Hepatic stellate cell (primary cell): ENCODE measurements around the gene KCND3.

Experiments used
- DNase-seq: peaks from one replicate; pipeline ENCODE4 v3.0.0; 2011; ENCODE audit warnings: low spot score

Gene KCND3

DNA sequence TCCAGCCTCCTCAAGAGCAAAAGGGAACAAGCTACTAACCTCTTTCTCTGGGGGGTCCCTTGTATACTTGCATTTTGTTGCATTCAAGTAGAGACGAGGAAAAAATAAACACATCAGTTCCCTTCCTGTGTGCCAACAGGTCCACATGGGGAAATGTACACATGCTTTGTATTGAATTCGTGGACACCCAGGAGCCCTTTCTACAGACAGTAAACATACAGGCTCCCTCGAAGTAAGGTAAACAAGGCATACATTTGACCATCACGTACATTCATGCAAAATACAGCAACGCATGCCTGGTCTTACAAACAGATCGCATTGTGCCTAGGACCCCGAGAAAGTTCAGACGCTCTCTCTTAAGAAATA is 1.1 kb downstream of the KCND3 start:
- no peak for DNase-seq

DNA sequence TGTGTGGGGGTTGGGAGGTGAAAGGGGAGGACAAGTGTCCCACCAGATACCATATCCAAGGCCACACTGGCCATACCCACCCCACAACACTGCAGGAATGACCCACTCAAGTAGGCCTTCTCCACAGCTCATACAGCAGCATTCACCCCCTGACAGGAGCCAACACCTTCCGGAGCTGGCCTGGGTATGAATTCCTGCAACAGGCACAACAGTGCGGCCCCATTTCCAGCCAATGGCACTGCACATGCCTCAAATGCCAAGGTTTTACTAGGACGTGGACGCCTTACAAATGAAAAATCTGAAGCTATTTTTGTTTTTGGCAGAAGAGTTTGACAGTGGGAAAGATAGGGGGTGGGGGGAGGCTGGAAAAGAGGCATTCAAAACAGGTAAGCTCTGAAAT is 2.0 kb downstream of the KCND3 start:
- no peak for DNase-seq

GRCh38 chr1:111983500-111983899 is 6.0 kb downstream of the KCND3 start:
- no peak for DNase-seq

GRCh38 chr1:111982428-111982827 is 7.0 kb downstream of the KCND3 start:
- no peak for DNase-seq

- DNase-seq: no peak
Measured at GRCh38 chr1:111981871-111982270, 7.6 kb downstream of the KCND3 start.

DNA sequence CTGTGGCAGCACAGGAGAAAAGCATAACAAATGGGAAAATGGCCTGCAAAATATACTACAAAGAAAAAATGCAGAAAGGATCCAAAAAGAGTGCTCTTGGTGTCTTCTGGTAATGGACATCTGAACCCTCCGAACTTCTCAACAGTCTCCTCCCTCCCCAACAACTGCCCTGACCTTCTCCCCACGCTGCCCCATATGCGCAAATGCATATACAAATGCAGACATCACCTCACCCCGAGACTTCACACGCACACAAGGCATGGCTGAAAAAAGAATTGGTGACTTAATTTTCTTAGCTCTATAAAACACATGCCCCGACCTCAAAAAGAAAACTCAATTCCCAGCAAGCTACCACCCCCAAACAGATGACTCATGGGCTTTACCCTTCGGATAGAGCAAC is 8.4 kb downstream of the KCND3 start:
- no peak for DNase-seq

DNA sequence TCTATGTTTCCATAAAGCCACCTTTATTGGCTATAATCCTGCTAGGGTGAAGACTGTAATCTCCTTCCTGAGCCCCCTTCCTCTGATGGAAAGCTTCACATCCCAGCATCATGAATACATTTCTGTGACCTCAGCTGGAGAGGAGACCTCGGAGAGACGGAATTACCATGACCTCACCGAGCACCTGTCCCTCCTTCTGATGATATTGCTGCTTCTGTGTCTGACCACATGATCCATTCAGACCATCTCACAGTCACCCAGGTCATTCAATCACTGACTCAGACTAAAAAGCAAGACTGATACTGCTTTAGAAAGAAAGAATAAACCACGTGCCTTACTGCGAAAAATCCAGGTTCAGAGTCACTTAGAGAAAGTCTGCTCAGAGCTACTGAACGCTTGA is 8.8 kb downstream of the KCND3 start:
- DNase-seq: no peak

DNA sequence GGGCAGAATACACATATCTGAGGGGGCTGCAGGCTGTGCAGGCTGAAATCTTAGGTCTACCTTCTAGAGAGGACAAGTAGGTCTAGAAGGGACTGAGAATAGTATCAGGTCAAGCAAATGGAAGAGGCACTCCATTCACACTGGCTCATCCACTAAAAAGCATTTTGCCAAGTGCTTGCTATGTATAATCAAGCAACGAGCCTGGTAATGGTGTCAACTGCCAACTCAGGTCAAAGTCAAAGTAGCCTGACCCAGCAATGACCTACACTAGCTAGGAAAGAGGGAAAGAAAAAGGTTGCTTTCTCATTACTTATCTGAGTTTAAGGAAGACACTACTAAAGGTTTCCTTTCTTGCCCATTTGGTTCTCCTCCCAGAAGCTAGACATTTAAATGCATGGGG is 10.8 kb downstream of the KCND3 start:
- no peak for DNase-seq

DNA sequence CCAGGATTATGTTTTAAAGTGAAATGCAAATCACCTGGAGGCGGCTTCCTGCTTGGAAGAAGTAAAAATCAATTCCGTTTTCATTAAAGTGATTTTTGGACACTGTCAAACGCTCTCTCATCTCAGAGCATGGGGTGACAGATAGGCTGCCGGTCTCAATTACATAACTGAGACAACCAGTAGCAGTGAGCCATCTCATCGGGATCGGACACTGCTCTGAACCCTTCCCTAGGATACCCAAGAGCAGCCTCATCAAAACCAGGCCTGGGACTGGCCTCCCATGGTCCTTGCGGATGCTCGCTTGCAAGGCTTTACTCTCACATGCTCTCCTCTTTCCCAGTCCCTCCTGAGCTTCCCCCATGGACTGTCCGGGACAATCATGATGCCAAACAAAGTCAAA is 12.1 kb downstream of the KCND3 start:
- DNase-seq: no peak

DNA sequence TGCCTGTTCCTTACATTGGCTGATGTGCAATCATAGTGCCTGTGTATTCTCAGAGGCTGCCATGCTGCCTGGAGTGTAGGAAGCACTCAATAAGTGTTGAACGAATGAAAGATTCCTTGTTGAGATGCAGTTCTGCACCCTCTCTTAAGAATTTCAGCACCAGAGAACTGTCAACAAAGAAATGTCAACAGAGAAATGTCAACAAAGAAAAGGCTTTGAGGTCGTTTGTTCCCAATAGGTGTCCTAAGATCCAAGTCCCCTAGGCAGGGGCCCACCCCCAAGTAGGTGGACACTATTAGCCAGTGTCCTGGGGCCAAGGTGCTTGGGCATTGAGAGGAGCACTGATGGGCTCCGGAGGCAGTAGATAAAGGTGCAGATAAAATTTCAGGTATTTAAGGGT is 12.6 kb downstream of the KCND3 start:
- no peak for DNase-seq

DNA sequence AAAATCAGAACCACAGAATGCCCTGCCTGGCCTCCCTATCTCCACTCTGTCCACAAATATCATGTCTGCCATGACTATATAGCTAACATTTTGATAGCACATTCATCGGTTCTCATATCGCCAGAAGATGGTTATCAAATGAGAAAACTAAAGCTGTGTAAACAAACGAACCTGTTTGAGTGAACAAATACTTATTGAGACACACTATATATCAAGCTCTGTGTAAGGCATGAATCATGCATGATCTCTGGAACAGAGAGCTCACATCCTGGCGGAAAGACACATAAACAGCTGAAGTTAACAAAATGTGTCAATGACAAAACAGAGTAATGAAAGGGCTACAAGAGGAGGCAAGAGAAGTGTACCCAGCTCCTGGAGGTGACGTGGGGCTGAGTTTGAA is 13.1 kb downstream of the KCND3 start:
- no peak for DNase-seq

GRCh38 chr1:111973150-111973790 is 16.2 kb downstream of the KCND3 start:
- no peak for DNase-seq

DNA sequence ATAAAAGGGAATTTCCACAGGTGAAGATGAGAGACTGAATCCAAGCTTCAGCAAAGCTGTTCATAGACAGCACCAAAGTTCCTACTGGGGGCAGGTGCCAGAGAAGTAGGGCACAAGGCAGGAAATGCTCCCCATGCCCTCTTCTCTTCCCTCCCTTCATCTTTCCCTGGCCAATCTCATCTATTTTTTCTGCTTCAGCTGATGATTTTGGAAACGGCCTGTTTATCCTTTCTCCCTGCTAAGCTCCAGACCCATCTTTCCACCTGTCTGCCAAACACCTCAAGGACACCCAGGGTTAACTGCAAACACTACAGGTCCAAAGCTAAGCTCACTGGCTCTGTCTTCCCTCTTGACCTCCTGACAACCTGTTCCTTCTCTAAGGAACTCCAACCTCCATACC is 18.1 kb downstream of the KCND3 start:
- DNase-seq: no peak

GRCh38 chr1:111968511-111968910 is 21.0 kb downstream of the KCND3 start:
- no peak for DNase-seq

- DNase-seq: no peak
Measured at GRCh38 chr1:111967886-111968285, 21.6 kb downstream of the KCND3 start.

DNA sequence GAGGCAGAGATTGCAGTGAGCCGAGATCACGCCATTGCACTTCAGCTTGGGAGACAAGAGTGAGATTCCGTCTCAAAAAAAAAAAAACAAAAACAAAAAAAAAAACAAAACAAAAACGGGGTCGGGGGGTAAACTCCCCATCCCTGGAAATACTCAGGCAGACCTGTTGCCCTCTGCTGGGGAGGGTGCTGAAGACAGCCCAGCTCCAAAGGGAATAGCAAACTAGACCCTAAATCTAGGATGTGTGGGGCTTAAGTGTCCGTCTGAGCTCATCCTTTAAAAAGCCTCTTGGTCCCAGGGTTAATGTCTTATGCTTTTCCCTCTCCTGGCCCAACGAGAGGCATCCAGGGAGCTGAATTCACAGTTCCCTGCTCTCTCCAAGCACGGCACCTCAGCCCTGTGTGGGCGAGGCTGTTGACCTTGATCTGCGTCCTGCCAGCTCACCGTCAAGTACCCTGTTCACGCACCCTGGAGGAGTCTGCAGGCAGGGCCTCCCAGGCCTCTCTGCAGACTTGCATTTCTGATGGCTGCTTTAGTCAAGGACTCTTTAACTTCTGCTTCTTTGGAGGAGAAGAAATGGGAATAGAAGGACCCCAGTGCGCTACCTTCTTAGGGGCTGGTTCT is 22.3 kb downstream of the KCND3 start:
- DNase-seq: no peak

GRCh38 chr1:111965781-111966443 is 23.6 kb downstream of the KCND3 start:
- DNase-seq: no peak

- DNase-seq: no peak
Measured at GRCh38 chr1:111963985-111964738, 25.3 kb downstream of the KCND3 start.

DNA sequence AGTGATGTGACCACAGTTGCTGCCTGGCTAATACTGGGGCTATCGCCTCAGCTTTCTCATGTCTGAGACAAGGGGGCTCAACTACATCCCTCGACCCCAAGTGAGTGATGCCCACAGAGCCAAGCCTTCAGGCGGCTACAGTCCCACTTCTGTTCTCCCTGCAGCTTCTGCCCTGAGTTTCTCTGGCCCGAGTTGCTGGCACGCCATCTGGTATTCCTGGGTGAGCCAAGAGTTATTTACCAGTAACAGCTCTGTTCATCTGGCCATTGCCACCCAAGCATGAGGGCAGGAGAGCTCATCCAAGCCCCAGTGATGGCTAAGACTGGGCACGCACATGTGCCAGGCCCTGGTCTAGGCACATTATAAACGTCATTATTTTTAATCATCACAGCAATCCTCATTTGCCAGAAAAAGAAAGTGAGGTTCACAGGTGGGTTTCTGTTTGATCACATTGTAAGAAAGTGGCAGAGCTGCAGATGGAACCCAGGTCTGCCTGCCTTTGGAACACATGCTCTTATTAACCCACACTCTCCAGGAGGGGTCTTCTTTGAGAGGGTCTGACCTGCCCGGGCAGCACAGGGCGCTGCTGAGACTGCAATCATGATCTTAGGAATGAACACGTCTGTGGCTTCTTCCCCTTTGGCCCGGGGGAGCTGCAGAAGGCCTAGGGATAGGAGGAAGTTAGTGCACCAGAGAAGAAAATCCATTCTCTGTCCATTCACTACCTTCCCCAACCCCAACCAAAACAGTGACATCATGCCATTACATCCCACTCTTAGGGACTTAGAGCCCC is 27.5 kb downstream of the KCND3 start:
- DNase-seq: no peak

DNA sequence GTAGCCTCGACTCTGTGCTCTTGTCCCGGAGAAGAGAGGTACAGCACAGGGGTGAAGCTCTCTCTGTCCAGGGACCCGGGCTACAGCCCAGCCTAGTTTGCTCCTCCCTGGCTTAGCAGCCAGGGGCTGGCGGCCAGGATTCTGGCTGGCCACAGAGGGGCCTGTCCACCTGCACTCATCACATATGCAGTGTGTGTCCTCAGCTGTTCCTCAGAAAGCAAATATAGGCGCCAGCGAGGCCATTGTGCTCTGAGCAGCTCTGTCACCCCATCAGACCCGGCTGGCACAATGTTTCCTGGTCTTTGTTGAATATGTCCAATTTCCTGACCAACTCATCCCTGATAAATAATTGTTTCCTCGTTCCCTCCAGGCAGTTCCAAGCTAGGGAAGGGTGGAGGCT is 28.5 kb downstream of the KCND3 start:
- no peak for DNase-seq

GRCh38 chr1:111959436-111959835 is 30.0 kb downstream of the KCND3 start:
- DNase-seq: no peak

DNA sequence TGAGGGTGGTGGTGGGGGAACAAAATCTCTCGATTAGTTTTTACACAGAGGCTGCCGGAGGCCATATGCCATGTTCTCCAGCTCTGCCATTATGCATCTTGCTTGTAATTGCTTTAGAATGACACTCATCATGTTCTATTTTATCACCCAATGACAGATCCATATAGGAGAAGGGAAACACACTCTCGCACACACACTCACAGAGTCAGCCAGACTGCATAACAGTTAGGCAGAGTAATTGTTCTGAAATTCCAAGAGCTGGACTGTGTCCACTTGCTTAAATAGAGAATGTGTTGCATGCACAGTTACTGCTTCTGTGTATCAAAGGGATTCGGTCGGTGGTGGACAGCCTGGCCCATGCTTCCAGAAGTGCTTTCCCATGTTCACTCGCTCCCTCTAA is 30.6 kb downstream of the KCND3 start:
- DNase-seq: no peak
